Measurements from ENCODE around the gene GPBP1. TPM values are rescaled to one million over a fixed set of nuclear protein-coding genes. Genes with fewer than 3 reads are reported as not detected.

The GPBP1 gene
- total and polyA plus RNA-seq, 2 donors (not counting 1 experiment from before 2014, with no cell fraction given) = 50.4 to 82.1 TPM

- H3K4me2 ChIP-seq (ENCODE audit: extremely low read depth, insufficient read depth, low read length) = peak overlapping the region; percentile 2
- no peak for TF ChIP-seq CTCF (conservative IDR thresholded peaks at IDR 0.05 in 1 of 2, IDR thresholded peaks at IDR 0.05 in 1 of 2; ENCODE audit: low read depth in 1 of 2, low read length in 2 of 2)
- TF ChIP-seq EZH2 (IDR thresholded peaks at IDR 0.05; ENCODE audit: low read length, missing control alignments) = no peak
- H3K9ac ChIP-seq (ENCODE audit: insufficient read depth, low read length) = no peak overlapping the region
- peak in 1 of 2 donors; percentile 49 for DNase-seq (ENCODE audit: low read depth in 2 of 2)
- peaks cover 86% of the 10 kb centered on the region for H3K79me2 ChIP-seq (ENCODE audit: control insufficient read depth, insufficient read depth, low read length)
- H3K9me3 ChIP-seq (ENCODE audit: control insufficient read depth, insufficient read depth, low read depth, low read length) = no peaks in the 10 kb centered on the region
- H3K36me3 ChIP-seq (ENCODE audit: control insufficient read depth, insufficient read depth, low read length) = no peaks in the 10 kb centered on the region
- no peak overlapping the region for H2AFZ ChIP-seq (ENCODE audit: low read length)
- no peak overlapping the region for H3K4me3 ChIP-seq (replicated peaks in 1 of 4; ENCODE audit: control extremely low read depth in 1 of 4, insufficient read depth in 1 of 4, low read depth in 3 of 4, low read length in 4 of 4)
- H3K27ac ChIP-seq (ENCODE audit: insufficient read depth, low read length) = no peak overlapping the region
- H4K20me1 ChIP-seq (ENCODE audit: control insufficient read depth, extremely low read depth, insufficient read depth, low read length) = no peaks in the 10 kb centered on the region
- no peaks in the 10 kb centered on the region for H3K27me3 ChIP-seq (ENCODE audit: control insufficient read depth, insufficient read depth, low read length)
- H3K4me1 ChIP-seq (ENCODE audit: control insufficient read depth, extremely low read depth, insufficient read depth, low read length) = peaks cover 2% of the 10 kb centered on the region
Measured at GRCh38 chr5:57202811-57203210, 29.0 kb downstream of the GPBP1 start.

- TF ChIP-seq CTCF (conservative IDR thresholded peaks at IDR 0.05 in 1 of 2, IDR thresholded peaks at IDR 0.05 in 1 of 2; ENCODE audit: low read depth in 1 of 2, low read length in 2 of 2) (no peak), EZH2 (IDR thresholded peaks at IDR 0.05; ENCODE audit: low read length, missing control alignments) (no peak)
- Histone ChIP-seq H3K9me3 (ENCODE audit: control insufficient read depth, insufficient read depth, low read depth, low read length) (no peaks in the 10 kb centered on the region), H3K27ac (ENCODE audit: insufficient read depth, low read length) (no peak overlapping the region), H3K27me3 (ENCODE audit: control insufficient read depth, insufficient read depth, low read length) (no peaks in the 10 kb centered on the region), H2AFZ (ENCODE audit: low read length) (no peak overlapping the region), H3K79me2 (ENCODE audit: control insufficient read depth, insufficient read depth, low read length) (peaks cover 87% of the 10 kb centered on the region), H3K36me3 (ENCODE audit: control insufficient read depth, insufficient read depth, low read length) (no peaks in the 10 kb centered on the region), H3K9ac (ENCODE audit: insufficient read depth, low read length) (no peak overlapping the region), H4K20me1 (ENCODE audit: control insufficient read depth, extremely low read depth, insufficient read depth, low read length) (no peaks in the 10 kb centered on the region), H3K4me3 (replicated peaks in 1 of 4; ENCODE audit: control extremely low read depth in 1 of 4, insufficient read depth in 1 of 4, low read depth in 3 of 4, low read length in 4 of 4) (no peak overlapping the region), H3K4me1 (ENCODE audit: control insufficient read depth, extremely low read depth, insufficient read depth, low read length) (peaks cover 2% of the 10 kb centered on the region), H3K4me2 (ENCODE audit: extremely low read depth, insufficient read depth, low read length) (no peak overlapping the region)
- no peak for DNase-seq (ENCODE audit: low read depth in 2 of 2)
Measured at GRCh38 chr5:57207007-57207653, 33.3 kb downstream of the GPBP1 start.

- Histone ChIP-seq H3K27me3 (ENCODE audit: control insufficient read depth, insufficient read depth, low read length) (no peaks in the 10 kb centered on the region), H3K27ac (ENCODE audit: insufficient read depth, low read length) (no peak overlapping the region), H3K9ac (ENCODE audit: insufficient read depth, low read length) (no peak overlapping the region), H4K20me1 (ENCODE audit: control insufficient read depth, extremely low read depth, insufficient read depth, low read length) (no peaks in the 10 kb centered on the region), H3K4me1 (ENCODE audit: control insufficient read depth, extremely low read depth, insufficient read depth, low read length) (peaks cover 2% of the 10 kb centered on the region), H3K36me3 (ENCODE audit: control insufficient read depth, insufficient read depth, low read length) (no peaks in the 10 kb centered on the region), H3K4me2 (ENCODE audit: extremely low read depth, insufficient read depth, low read length) (no peak overlapping the region), H3K79me2 (ENCODE audit: control insufficient read depth, insufficient read depth, low read length) (peaks cover 89% of the 10 kb centered on the region), H3K4me3 (replicated peaks in 1 of 4; ENCODE audit: control extremely low read depth in 1 of 4, insufficient read depth in 1 of 4, low read depth in 3 of 4, low read length in 4 of 4) (no peak overlapping the region), H3K9me3 (ENCODE audit: control insufficient read depth, insufficient read depth, low read depth, low read length) (no peaks in the 10 kb centered on the region), H2AFZ (ENCODE audit: low read length) (no peak overlapping the region)
- no peak for DNase-seq (ENCODE audit: low read depth in 2 of 2)
- TF ChIP-seq EZH2 (IDR thresholded peaks at IDR 0.05; ENCODE audit: low read length, missing control alignments) (no peak), CTCF (conservative IDR thresholded peaks at IDR 0.05 in 1 of 2, IDR thresholded peaks at IDR 0.05 in 1 of 2; ENCODE audit: low read depth in 1 of 2, low read length in 2 of 2) (no peak)
Measured at GRCh38 chr5:57207681-57208080, 33.8 kb downstream of the GPBP1 start.
